Stimulated activated CD8-positive, alpha-beta memory T cell treated with anti-CD3 and anti-CD28 coated beads, Interleukin-12 subunit alpha, Interleukin-12 subunit beta, amount 100 ng/mL, for 1 hour (primary cell): ENCODE data around the gene GLIS1.

Experiments used
- DNase-seq: peaks from one replicate; pipeline ENCODE4 v3.0.0-alpha.2; 2020; ENCODE audit warnings: low read depth

GLIS1 gene

GRCh38 chr1:53485478-53486394, 253.2 kb downstream of the GLIS1 start:
- DNase-seq, result peak; percentile 35

GRCh38 chr1:53484705-53485477, 254.1 kb downstream of the GLIS1 start:
- no peak for DNase-seq

GRCh38 chr1:53483656-53484055, 255.3 kb downstream of the GLIS1 start:
- no peak for DNase-seq

GRCh38 chr1:53483170-53483569, 255.8 kb downstream of the GLIS1 start:
- DNase-seq, result no peak

GRCh38 chr1:53482441-53483153, 256.4 kb downstream of the GLIS1 start:
- DNase-seq, result no peak

- no peak for DNase-seq
Measured at GRCh38 chr1:53481456-53481855, 257.5 kb downstream of the GLIS1 start.

GRCh38 chr1:53480678-53481077, 258.3 kb downstream of the GLIS1 start:
- no peak for DNase-seq

GRCh38 chr1:53478502-53478818, 260.5 kb downstream of the GLIS1 start:
- DNase-seq, result no peak

GRCh38 chr1:53477651-53478501, 261.1 kb downstream of the GLIS1 start:
- DNase-seq, result no peak

GRCh38 chr1:53476579-53476978, 262.4 kb downstream of the GLIS1 start:
- no peak for DNase-seq

GRCh38 chr1:53475664-53476063, 263.3 kb downstream of the GLIS1 start:
- DNase-seq, result no peak

GRCh38 chr1:53473463-53473862, 265.5 kb downstream of the GLIS1 start:
- DNase-seq, result no peak

- DNase-seq, result no peak
Measured at GRCh38 chr1:53471000-53471399, 268.0 kb downstream of the GLIS1 start.

- no peak for DNase-seq
Measured at GRCh38 chr1:53470584-53470983, 268.4 kb downstream of the GLIS1 start.

- no peak for DNase-seq
Measured at GRCh38 chr1:53470155-53470554, 268.8 kb downstream of the GLIS1 start.

GRCh38 chr1:53469373-53469772, 269.6 kb downstream of the GLIS1 start:
- DNase-seq, result no peak

GRCh38 chr1:53468374-53468773, 270.6 kb downstream of the GLIS1 start:
- no peak for DNase-seq

- no peak for DNase-seq
Measured at GRCh38 chr1:53467391-53467790, 271.6 kb downstream of the GLIS1 start.

GRCh38 chr1:53465023-53465957, 273.7 kb downstream of the GLIS1 start:
- no peak for DNase-seq
